ENCODE measurements around the gene CHST11. TPM values are rescaled to one million over a fixed set of nuclear protein-coding genes. Genes with fewer than 3 reads are reported as not detected.
A peak's percentile ranks its signal among the peaks of the same experiment; 100 is the strongest.
"Not testable (repeated sequence)": the region's sequence is repeated elsewhere in the genome, so short reads cannot be mapped to it uniquely, and the experiment has no call there.

The CHST11 gene
- total RNA-seq, 1 donor from 2014 or later: 20.6 TPM

DNA sequence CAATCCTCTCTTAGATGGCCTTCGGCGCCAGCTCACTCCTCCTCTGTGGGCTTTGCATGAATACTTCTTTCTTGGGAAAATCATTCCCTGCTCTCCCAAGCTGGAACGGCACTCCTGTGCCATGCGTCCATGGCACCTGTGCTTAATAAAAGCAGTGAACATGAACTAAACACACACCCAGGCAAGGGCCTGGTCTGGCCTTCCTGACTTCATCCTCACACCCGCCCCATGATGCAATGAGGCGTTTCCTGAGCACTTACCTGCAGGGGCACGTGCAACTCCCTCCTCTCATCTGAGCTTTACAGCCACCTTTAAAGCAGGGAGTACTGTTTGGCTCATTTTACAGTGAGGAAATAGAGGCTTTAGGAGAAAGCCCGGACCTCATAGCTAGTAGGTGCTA, 281.6 kb downstream of the CHST11 start:
- DNase-seq (ENCODE audit: low read depth): peak; percentile 34

DNA sequence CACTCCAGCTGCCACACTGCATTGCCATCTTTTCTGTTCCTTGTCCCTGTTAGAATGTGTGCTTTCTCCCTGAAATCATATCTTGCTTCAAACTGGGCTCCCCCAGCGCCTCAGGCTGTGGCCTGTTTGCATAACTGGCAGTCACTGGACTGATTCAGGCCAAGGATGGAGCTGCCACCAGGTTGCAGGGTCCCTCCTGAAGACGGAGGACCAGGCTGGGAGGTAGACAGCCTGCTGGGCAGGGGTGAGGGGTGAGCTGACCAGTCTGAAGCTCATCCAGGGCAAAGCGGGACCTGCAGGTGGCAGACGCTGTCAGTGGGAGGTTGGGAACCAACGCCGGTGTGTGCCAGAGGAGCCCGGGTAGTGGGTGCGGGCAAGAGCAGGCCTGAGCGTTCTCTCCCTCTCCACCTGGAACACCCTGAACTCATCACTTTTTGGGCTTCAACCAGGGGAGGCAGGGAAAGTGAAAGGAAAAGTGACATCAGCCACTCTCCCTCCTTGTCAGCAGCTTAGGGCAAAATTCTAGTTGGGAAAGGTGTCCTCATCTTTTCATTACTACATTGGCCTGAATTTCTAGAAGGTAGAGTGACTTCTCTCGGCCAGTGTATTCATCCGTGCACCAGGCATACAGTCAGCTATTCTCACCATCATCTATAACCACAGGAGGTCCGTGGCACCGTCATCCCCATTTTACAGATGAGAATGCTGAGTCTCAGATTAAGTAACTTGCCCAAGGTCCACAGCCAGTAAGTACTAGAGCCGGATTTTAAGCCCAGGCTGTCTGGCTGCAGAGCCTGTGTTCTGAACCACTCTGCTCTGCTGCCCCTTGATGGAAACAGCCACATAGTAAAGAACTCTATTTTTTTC, 282.3 kb downstream of the CHST11 start:
- DNase-seq (ENCODE audit: low read depth): peak; percentile 29

DNA sequence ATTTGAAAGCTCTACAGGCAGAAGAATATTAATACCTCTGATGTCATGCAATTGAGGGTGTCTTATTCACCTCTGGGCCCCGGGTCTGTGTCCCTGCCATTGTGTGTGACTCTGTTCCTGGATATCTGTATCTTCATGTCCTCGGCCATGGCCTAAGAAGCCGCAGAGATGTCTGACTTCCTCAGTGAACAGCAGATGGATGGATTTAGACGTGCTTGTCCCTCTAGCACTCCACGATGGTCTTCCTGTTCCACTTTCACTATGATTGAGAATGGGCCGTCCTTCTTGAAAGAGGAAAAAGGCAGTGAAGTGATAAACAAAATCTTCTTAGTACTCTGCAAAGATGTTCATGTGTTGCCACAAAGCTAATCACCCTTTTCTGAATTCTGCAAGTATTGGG, 283.9 kb downstream of the CHST11 start:
- no peak for DNase-seq (ENCODE audit: low read depth)

DNA sequence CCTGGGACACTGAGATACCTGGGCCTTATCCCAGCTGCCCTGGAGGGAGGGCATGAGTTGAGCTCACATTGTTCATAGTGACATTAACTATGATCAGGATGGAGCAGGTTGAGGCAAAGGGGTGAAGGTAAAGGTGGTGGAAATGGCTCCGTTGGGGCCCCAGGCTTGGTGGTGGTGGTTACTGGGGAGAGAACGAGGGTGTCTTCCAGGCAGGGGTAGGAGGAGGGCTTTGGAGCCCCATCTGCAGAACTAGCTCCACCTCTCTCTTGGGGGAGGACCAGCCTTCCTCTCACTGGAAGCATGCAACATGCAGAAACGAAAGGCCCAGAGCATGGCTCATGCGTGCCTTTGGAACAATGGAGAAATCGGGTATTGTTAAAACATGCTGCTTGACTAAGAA, 284.3 kb downstream of the CHST11 start:
- DNase-seq (ENCODE audit: low read depth): no peak

DNA sequence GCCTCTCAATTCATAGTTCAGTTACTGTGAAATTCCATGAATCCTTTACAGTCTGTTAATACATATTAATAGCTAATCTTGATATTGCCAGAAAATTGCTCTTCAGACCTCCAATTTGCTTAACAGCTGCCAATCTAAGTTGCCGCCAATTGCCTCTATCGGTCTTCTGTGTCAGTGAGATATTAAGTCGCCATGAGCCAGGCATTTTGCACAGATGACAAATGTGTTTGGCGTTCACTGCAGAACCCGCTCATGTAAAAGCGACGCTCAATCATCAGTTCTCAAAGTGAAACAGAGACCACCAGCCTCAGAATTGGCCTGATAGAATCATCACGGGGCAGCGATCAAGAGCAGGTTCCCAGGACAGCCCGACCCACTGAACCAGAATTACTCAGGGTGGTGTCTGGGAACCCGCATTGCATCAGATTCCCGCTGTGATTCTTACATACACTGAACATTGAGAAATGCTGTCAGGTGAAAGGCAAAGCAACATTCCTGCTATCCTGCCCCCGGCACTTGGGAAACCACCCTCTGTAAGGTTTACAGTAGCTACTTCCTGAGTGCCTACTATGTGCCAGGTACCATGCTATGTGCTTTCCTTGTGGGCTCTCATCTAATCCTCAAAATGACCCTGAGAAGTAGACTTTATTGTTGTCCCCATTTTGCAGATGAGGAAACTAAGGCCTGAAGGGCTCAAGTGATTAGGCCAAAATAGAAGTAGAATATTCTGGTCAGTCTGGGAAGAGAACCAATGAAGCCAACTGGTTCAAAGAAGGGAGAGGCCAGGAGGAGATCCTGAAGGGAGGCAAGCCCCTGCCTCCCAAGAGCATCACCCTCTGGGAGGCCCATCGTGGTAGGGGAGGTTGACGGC, 285.0 kb downstream of the CHST11 start:
- DNase-seq (ENCODE audit: low read depth): peak; percentile 45

DNA sequence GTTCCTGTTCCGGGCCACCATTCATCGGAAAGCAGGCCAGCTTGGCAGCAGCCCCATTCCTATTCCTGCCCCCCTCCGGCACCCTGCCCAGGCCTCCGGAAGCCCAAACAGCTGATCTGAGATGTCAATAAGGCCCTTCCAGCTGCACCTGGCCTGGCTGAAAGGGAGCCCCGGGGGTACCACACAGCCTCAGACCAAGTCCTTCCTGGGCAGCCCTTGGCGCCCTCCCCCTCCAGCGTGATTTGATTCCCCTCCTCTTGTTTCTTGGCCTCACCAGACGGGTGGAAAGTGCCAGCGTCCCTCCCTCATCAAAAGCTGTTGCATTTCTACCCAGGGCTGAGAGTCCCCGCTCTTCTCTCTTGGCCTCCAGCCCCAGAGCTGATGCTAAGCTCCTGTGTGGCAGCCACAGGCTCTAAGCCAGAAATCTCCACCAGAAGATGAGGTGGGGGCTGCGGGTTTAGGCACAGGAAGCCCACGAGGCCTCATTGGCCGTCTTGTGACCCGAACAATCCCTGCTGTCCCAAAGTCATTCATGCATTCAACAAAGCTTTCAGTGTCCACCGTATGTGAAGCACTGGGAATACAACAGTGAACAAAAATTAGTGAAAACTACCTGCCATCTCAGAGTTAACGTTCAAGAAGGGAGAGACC, 285.9 kb downstream of the CHST11 start:
- no peak for DNase-seq (ENCODE audit: low read depth)

DNA sequence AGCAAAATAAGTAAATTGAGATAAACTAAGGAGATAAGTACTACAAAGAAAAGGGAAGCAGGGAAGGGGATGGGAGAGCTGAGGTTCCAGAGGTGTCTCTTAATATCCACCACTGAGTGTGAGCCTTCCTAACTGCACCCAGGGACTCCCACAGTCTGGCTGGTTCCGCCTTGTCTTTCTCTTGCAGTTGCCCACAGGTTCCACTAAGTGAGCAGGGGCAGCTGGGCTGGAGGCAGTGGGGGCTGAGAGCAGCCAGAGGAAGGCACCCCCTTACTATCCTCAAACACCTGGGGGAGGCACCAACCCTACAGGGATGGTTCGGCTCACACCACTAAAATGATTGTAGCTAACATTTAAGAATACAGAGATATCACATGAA, 286.4 kb downstream of the CHST11 start:
- no peak for DNase-seq (ENCODE audit: low read depth)

DNA sequence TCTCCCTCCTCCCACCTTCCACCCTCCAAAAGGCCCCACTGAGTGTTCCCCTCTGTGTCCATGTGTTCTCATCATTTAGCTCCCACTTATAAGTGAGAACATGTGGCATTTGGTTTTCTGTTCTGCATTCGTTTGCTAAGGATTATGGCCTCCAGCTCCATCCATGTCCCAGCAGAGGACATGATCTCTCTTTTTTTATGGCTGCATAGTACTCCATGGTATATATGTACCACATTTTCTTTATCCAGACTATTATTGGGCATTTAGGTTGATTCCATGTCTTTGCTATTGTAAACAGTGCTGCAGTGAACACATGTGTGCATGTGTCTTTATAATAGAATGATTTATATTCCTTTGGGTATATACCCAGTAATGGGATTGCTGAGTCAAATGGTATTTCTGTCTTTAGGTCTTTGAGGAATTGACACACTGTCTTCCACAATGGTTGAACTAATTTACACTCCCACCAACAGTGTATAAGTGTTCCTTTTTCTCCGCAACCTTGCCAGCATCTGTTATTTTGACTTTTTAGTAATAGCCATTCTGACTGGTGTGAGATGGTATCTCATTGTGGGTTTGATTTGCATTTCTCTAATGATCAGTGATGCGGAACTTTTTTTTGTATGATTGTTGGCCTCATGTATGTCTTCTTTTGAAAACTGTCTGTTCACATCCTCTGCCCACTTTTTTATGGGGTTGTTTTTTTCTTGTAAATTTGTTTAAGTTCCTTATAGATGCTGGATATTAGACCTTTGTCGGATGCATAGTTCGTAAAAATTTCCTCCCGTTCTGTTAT, 287.2 kb downstream of the CHST11 start:
- not testable (repeated sequence) for DNase-seq (ENCODE audit: low read depth)

DNA sequence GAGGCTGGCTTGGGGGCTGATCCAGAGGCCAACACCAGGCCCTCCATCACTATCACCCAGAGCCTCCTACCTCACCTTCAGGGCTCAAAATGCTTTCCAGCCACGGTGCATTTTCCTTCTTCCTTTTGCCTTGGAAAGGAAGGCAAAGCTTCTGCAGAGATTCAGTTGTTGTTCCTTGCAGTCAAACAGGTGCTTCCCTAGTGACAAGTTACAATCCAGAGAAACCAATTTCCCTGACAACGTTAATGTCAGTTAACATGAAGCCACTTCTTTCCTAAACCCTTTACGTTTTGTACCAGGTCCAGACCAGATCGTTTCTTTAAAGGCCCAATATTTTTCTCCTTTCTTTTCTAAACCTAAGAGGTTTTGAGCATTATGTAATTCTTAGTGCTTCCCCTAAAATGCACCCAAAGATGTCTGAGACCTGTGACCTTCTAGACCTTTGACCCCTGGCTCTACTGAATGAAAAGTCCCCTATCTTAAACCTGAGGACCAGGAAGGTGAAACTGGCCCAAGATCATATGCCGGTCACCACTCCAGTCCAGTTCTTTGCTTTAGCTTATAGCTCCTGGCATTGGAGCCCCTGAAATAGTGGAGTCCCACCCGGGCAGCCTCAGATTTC, 289.8 kb downstream of the CHST11 start:
- DNase-seq (ENCODE audit: low read depth): no peak

DNA sequence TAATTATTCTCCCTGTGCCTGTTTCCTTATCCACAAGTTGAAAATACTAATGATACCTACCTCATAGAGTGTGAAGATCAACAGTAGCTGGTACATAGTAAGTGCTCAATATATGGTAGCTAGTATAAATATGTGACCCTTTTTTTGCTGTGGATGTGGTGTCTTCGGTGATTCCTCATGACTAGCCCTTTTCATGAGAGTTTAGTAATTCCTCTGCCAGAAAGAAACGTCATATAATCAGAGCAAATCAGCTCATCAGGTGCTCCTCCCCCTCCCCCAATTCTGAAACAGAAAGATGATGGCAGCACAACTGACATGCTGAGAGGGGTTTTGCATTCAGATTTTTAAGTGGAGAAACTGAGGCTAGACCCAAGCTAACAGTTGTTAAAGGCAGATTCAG, 290.6 kb downstream of the CHST11 start:
- no peak for DNase-seq (ENCODE audit: low read depth)

DNA sequence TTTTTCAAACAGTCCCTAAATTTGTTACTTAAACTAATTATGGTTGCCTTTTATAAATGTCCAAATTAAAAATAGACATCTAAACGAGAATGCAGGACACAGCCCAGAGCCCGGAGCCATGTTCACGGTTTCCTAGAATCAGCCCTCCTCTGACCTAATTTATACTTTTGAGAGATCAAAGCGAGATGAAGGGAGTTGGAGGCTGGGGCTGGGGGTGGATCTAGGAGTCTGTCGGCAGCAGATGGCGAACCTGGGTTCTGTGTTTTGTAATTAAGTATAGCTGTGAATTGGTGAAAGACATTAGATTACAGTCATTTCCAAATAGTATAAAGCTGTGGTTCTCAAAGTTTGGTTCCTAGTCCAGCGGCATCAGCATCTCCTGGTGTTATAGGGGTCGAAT, 291.2 kb downstream of the CHST11 start:
- DNase-seq (ENCODE audit: low read depth): no peak

DNA sequence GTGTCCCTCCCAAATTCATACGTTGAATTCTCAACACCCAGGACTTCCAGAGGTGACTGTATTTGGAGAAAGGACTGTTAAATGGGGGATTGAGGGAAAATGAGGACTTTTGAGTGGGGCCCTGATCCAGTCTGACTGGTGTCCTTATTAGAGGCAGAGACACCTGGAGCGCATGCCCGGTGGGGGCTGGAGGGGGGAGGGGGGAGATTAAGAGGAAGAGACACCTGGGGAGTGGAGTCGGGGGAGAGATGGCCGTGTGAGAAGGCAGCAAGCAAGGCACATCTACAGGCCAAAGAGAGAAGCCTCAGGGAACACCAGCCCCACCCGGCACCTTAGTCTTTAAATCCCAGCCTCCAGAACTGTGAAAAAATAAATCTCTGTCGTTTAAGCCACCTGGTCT, 291.6 kb downstream of the CHST11 start:
- DNase-seq (ENCODE audit: low read depth): no peak

DNA sequence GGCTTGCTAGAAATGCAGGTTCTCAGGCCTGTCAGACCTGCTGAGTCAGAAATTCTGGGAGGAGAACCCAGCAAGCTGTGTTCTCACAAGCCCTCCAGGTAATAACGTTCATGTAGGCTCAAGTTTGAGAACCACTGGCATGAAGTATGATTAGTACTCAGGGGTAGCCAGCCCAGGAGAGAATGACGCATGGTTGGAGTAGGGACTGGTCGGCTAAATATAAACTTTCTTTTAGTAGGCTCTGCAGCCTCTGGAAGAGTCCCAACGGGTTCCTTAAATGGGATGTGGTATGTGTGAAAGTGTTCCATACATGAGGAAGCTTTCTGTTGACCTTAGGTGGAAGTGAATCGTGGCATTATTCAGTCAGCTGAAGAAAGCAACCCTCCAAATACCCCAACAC, 292.0 kb downstream of the CHST11 start:
- DNase-seq (ENCODE audit: low read depth): no peak

DNA sequence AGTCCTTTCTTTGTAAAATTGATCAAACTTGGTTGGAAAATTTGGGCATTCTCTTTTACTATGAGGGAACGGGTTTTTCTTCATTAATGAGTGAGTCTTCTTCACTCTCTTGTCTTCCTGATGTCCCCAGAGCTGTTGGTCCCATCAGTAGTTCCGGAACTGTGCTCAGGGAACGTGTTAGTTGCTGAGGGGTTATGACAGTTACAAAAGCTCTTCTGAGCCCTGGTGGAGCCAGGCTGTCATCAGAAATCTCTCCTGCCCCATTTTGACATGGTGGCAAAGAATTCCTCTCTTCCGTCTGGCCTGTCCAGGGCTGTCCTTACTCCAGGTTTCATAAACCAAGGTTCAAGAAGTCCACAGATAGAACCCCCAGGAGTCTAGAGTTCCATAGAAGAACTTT, 292.8 kb downstream of the CHST11 start:
- no peak for DNase-seq (ENCODE audit: low read depth)

DNA sequence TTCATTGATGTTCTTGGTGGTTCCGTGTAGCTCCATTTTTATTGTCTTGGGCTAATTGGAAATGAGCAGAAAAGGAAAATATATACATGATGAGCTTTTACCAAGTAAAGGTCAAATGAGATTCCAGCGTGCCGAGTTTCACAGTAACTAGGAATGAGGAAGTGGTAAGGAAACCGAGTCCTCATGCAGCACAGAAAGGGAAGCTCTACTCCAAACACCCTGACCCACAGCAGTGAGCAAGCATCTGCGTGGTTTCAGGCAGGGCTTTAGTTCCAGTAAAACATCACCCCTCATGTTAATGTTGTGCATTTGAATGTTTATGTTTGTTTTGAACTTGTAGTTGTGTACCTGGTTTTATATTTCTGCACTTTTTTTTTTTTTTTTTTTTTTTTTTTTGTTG, 293.3 kb downstream of the CHST11 start:
- DNase-seq (ENCODE audit: low read depth): peak; percentile 82

DNA sequence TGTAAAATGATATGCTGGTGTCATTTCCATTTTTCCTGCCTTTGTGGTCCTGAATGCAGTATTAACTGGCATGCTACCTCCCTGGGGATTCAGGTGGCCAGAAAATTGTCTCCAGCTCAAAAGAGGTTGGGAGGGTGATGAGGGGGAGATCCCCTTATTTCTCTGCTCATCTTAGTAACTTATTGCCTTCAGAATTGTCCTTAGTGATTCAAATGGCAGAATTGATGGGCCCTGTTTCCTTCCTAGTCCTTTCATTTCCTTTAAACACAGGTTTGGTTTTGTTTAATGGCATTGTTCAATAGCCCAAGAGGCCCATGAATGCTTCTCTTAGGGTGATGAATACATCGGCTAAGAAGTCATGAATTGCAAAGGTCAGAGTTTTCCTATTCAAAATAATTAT, 294.4 kb downstream of the CHST11 start:
- DNase-seq (ENCODE audit: low read depth): no peak

DNA sequence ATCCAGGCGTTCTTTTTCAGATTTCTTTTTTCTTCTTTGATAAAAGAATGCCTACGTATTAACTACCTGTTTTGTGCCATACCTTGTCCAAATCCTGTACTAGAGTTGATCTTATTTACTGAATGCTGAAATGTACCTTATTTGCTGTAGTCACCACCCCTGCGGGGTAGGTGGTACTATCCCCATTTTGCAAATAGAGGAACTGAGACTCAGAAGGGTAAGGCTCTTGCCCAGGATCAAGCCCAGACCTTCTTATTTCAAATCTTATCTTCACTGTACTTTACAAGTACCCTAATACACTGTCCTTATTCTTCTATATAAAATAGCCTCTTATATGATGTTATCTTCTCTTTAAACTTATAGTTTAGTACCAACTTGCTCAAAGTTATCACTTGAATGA, 294.8 kb downstream of the CHST11 start:
- DNase-seq (ENCODE audit: low read depth): no peak

DNA sequence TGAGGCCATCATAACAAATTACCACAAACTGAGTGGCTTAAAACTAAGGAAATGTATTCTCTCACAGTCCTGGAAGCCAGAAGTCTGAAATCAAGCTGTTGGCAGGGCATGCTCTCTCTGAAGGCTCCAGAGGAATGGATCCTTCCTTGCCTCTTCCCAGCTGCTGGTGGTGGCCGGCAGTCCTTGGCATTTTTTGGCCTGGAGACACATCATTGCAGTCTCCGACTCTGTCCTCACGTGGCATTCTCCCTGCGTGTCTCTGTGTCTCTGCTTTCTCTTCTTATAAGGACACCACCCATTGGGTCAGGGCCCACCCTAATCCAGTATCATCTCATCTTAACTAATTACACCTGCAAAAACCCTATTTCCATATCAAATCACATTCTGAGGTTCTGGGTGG, 295.3 kb downstream of the CHST11 start:
- DNase-seq (ENCODE audit: low read depth): no peak

DNA sequence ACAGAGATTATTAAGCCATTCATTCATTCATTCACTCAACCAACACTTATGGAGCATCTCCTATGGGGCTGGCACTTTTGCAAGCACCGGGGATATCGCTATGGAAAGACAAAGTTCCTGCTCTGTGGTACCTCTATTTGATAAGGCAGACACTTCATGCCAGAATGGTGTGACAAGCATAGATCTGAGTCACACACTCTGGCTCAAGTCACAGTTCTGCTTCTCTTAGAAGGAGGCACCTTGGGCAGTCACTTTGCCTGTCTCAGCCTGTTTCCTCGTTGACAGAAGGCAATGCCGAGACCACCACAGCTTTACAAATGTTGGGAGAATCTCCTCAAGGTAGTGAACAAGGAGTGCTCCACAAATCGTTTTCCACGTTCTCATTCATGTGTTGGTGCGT, 296.1 kb downstream of the CHST11 start:
- no peak for DNase-seq (ENCODE audit: low read depth)

DNA sequence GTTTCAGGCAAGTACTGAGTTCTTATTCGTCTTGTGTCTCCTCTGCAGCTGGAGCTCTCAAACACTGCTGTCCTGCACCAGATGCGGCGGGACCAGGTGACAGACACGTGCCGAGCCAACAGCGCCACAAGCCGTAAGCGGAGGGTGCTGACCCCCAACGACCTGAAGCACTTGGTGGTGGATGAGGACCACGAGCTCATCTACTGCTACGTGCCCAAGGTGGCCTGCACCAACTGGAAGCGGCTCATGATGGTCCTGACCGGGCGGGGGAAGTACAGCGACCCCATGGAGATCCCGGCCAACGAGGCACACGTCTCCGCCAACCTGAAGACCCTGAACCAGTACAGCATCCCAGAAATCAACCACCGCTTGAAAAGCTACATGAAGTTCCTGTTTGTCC, 300.2 kb downstream of the CHST11 start:
- no peak for DNase-seq (ENCODE audit: low read depth)

DNA sequence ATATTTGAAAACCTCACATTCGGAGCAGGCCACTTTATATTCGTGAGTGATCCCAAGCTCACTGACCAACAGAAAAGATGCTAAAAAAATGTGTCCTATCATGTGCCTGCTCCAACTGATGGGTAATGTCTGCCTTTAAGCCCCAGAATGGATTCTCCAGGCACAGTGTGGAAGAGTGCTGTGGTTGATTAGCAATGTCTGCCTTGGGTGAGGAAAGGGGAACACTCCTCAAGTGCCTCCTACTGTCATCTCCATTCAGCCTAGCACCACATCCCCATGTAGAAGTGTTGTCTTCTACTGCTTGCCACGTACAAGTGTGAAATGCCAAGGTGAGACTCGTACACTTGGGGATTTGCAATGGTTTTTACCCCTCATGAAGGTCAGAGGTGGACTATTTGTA, 302.0 kb downstream of the CHST11 start:
- DNase-seq (ENCODE audit: low read depth): no peak
